ENCODE data around the gene ADGRG3. TPM values are rescaled to one million over a fixed set of nuclear protein-coding genes. Genes with fewer than 3 reads are reported as not detected.
A peak's percentile ranks its signal among the peaks of the same experiment; 100 is the strongest.
"Not testable (repeated sequence)": the region's sequence is repeated elsewhere in the genome, so short reads cannot be mapped to it uniquely, and the experiment has no call there.

ADGRG3 gene
- total and polyA plus RNA-seq, 9 of the 15 experiments (the other 6 are each of a cell fraction or from before 2014, with no cell fraction given) = 0.09 to 0.52 (median 0.14) TPM; not detected in 3

- Histone ChIP-seq H3K27me3 (ENCODE audit: control insufficient read depth in 2 of 2, insufficient read depth in 2 of 2, low read length in 2 of 2) (0 out of 5 replicates have a peak, but pooled peaks cover 0 to 5% of the 10 kb centered on the region in 2 experiments), H3K36me3 (ENCODE audit: control insufficient read depth, insufficient read depth, low read length) (no peaks in the 10 kb centered on the region), H3K9me3 (replicated peaks; ENCODE audit: control insufficient read depth, insufficient read depth, low read depth, low read length) (no peaks in the 10 kb centered on the region), H3K79me2 (ENCODE audit: control insufficient read depth, insufficient read depth, low read length) (no peaks in the 10 kb centered on the region), H3K4me3 (no peak overlapping the region), H3K4me1 (replicated peaks in 1 of 2; ENCODE audit: control insufficient read depth in 2 of 2, insufficient read depth in 2 of 2, low read length in 2 of 2) (peaks cover 24 to 37% of the 10 kb centered on the region in 2 experiments), H2AFZ (ENCODE audit: low read depth, low read length) (no peak overlapping the region), H3K9me1 (ENCODE audit: control insufficient read depth, insufficient read depth, low read length) (peaks cover 3% of the 10 kb centered on the region), H4K20me1 (replicated peaks; ENCODE audit: control insufficient read depth, insufficient read depth, low read length) (no peaks in the 10 kb centered on the region), H3K4me2 (ENCODE audit: insufficient read depth, low read length) (no peak overlapping the region), H3K9ac (ENCODE audit: insufficient read depth in 1 of 2, low read depth in 2 of 2, low read length in 2 of 2) (peak overlapping the region in 1 of 2 experiments; percentile 60; a peak in 2 of 4 replicates), H3K27ac (ENCODE audit: extremely low read depth, low read depth, low read length) (no peak overlapping the region)
- ChIA-PET POLR2A (no interaction called here), CTCF (ENCODE audit: low intra/inter-chr PET ratio) (no interaction called here)
- 50% methylated on average over 4 of the region's 4 CpGs for WGBS (ENCODE audit: insufficient coverage, low coverage, missing lambda C conversion rate)
- ATAC-seq (no peak), DNase-seq (ENCODE audit: extremely low read depth in 1 of 4, low spot score in 3 of 4) (no peak), FAIRE-seq (no peak)
- no peak for TF ChIP-seq ZNF77 (CRISPR knock-in tag; IDR thresholded peaks at IDR 0.05)
- no TSS peak for BruUV-seq (replicated peaks)
- intact Hi-C loops (cut with micrococcal nuclease) = no loop called here
- in situ Hi-C loops (cut with MboI) = no loop called here
Observed at GRCh38 chr16:57670196-57670595, 2.1 kb downstream of the ADGRG3 start.

- 5% methylated on average over 7 of the region's 7 CpGs for WGBS (ENCODE audit: insufficient coverage, low coverage, missing lambda C conversion rate)
- H3K4me3 ChIP-seq; H3K27ac ChIP-seq (ENCODE audit: extremely low read depth, low read depth, low read length); CTCF ChIA-PET (ENCODE audit: low intra/inter-chr PET ratio); in situ Hi-C loops (cut with MboI); H3K9ac ChIP-seq (ENCODE audit: insufficient read depth in 1 of 2, low read depth in 2 of 2, low read length in 2 of 2); intact Hi-C loops (cut with micrococcal nuclease); H3K27me3 ChIP-seq (ENCODE audit: control insufficient read depth in 2 of 2, insufficient read depth in 2 of 2, low read length in 2 of 2); H3K79me2 ChIP-seq (ENCODE audit: control insufficient read depth, insufficient read depth, low read length); H3K36me3 ChIP-seq (ENCODE audit: control insufficient read depth, insufficient read depth, low read length); ATAC-seq; H3K4me2 ChIP-seq (ENCODE audit: insufficient read depth, low read length); H3K9me1 ChIP-seq (ENCODE audit: control insufficient read depth, insufficient read depth, low read length); H2AFZ ChIP-seq (ENCODE audit: low read depth, low read length); H3K9me3 ChIP-seq (replicated peaks; ENCODE audit: control insufficient read depth, insufficient read depth, low read depth, low read length); H4K20me1 ChIP-seq (replicated peaks; ENCODE audit: control insufficient read depth, insufficient read depth, low read length); BruUV-seq (replicated peaks); TF ChIP-seq JUN (CRISPR knock-in tag; IDR thresholded peaks at IDR 0.05; ENCODE audit: borderline replicate concordance); ATF3 (CRISPR knock-in tag; conservative IDR thresholded peaks at IDR 0.05): not testable (repeated sequence)
- TF ChIP-seq JUND (IDR thresholded peaks at IDR 0.05; ENCODE audit: borderline replicate concordance, low read depth, low read length) (peak; percentile 74), JUND (tag; IDR thresholded peaks at IDR 0.05; ENCODE audit: borderline replicate concordance, low read depth, low read length) (peak; percentile 48; the same call in 1 of the 3 replicates), JUN (IDR thresholded peaks at IDR 0.05; ENCODE audit: borderline replicate concordance, low read depth, low read length) (peak; percentile 47; the same call in 1 of the 2 replicates), ATF3 (IDR thresholded peaks at IDR 0.05) (peak; percentile 79; the same call in 1 of the 2 replicates), DPF2 (IDR thresholded peaks at IDR 0.05) (peak; percentile 64; the same call in 1 of the 2 replicates), CTBP1 (IDR thresholded peaks at IDR 0.05; ENCODE audit: borderline replicate concordance) (peak; percentile 69), RCOR1 (IDR thresholded peaks at IDR 0.05; ENCODE audit: borderline replicate concordance in 1 of 2, low read depth in 2 of 2, low read length in 2 of 2) (peak in 1 of 2 experiments; percentile 44; a peak in 1 of 4 replicates), SMARCA4 (IDR thresholded peaks at IDR 0.05) (peak; percentile 58; the same call in 1 of the 2 replicates), TBP (optimal IDR thresholded peaks at IDR 0.05; ENCODE audit: low read depth, low read length) (peak; percentile 33), TCF3 (CRISPR knock-in tag; IDR thresholded peaks at IDR 0.05) (0 out of 2 replicates have a peak, but pooled peaks have one; percentile 5), ZNF384 (IDR thresholded peaks at IDR 0.05; ENCODE audit: low read depth, low read length) (0 out of 2 replicates have a peak, but pooled peaks have one; percentile 3), ATF7 (IDR thresholded peaks at IDR 0.05) (0 out of 2 replicates have a peak, but pooled peaks have one; percentile 33), FOSL1 (tag; conservative IDR thresholded peaks at IDR 0.05) (peak; percentile 78), ARID1B (IDR thresholded peaks at IDR 0.05) (peak; percentile 66), CEBPB (tag; IDR thresholded peaks at IDR 0.05) (peak; percentile 29; the same call in 1 of the 2 replicates)
- POLR2A ChIA-PET = interaction anchor here (0.6 to 2.3 kb wide), 4 partner anchors 9 to 64 kb away, joined by 3 to 12 read pairs (median 5); partner anchors contain the start of gene KATNB1
- FAIRE-seq (peak; percentile 61), DNase-seq (ENCODE audit: extremely low read depth in 1 of 4, low spot score in 3 of 4) (peak in 1 of 4 experiments; percentile 25)
- H3K4me1 ChIP-seq (replicated peaks in 1 of 2; ENCODE audit: control insufficient read depth in 2 of 2, insufficient read depth in 2 of 2, low read length in 2 of 2) = peaks cover 36 to 42% of the 10 kb centered on the region in 2 experiments
Observed at GRCh38 chr16:57671451-57671850, 3.3 kb downstream of the ADGRG3 start.
